ENCODE data around the gene SIRT2.

Gene SIRT2

GRCh38 chr19:38917921-38918491, 18.6 kb upstream of the SIRT2 start:
- Histone ChIP-seq H3K27me3 (ENCODE audit: insufficient read depth, low read length) (0 out of 2 replicates have a peak, but pooled peaks cover under 1% of the 10 kb centered on the region), H3K9me3 (ENCODE audit: insufficient read depth, low read depth, low read length) (no peaks in the 10 kb centered on the region), H3K36me3 (ENCODE audit: insufficient read depth, low read depth, low read length) (peaks cover 20% of the 10 kb centered on the region), H3K4me3 (ENCODE audit: low read length) (no peak overlapping the region), H3K27ac (ENCODE audit: low read length) (no peak overlapping the region), H3K9ac (ENCODE audit: low read depth, low read length) (no peak overlapping the region), H3K4me1 (ENCODE audit: insufficient read depth, low read length) (no peaks in the 10 kb centered on the region)

GRCh38 chr19:38917516-38917915, 18.1 kb upstream of the SIRT2 start:
- Histone ChIP-seq H3K27me3 (ENCODE audit: insufficient read depth, low read length) (peaks cover 5% of the 10 kb centered on the region), H3K4me3 (ENCODE audit: low read length) (no peak overlapping the region), H3K9me3 (ENCODE audit: insufficient read depth, low read depth, low read length) (no peaks in the 10 kb centered on the region), H3K36me3 (ENCODE audit: insufficient read depth, low read depth, low read length) (peaks cover 18% of the 10 kb centered on the region), H3K9ac (ENCODE audit: low read depth, low read length) (no peak overlapping the region), H3K4me1 (ENCODE audit: insufficient read depth, low read length) (no peaks in the 10 kb centered on the region), H3K27ac (ENCODE audit: low read length) (no peak overlapping the region)

GRCh38 chr19:38915329-38916321, 16.2 kb upstream of the SIRT2 start:
- Histone ChIP-seq H3K9me3 (ENCODE audit: insufficient read depth, low read depth, low read length) (no peaks in the 10 kb centered on the region), H3K27ac (ENCODE audit: low read length) (no peak overlapping the region), H3K27me3 (ENCODE audit: insufficient read depth, low read length) (peaks cover 21% of the 10 kb centered on the region), H3K36me3 (ENCODE audit: insufficient read depth, low read depth, low read length) (peaks cover 3% of the 10 kb centered on the region), H3K4me3 (ENCODE audit: low read length) (no peak overlapping the region), H3K4me1 (ENCODE audit: insufficient read depth, low read length) (no peaks in the 10 kb centered on the region), H3K9ac (ENCODE audit: low read depth, low read length) (no peak overlapping the region)

- Histone ChIP-seq H3K27me3 (ENCODE audit: insufficient read depth, low read length) (peaks cover 21% of the 10 kb centered on the region), H3K4me3 (ENCODE audit: low read length) (no peak overlapping the region), H3K27ac (ENCODE audit: low read length) (no peak overlapping the region), H3K9ac (ENCODE audit: low read depth, low read length) (no peak overlapping the region), H3K4me1 (ENCODE audit: insufficient read depth, low read length) (no peaks in the 10 kb centered on the region), H3K9me3 (ENCODE audit: insufficient read depth, low read depth, low read length) (no peaks in the 10 kb centered on the region), H3K36me3 (ENCODE audit: insufficient read depth, low read depth, low read length) (no peaks in the 10 kb centered on the region)
Measured at GRCh38 chr19:38913958-38914357, 14.5 kb upstream of the SIRT2 start.

- no peak overlapping the region for H3K4me3 ChIP-seq (ENCODE audit: low read length)
- H3K9ac ChIP-seq (ENCODE audit: low read depth, low read length): no peak overlapping the region
- H3K27ac ChIP-seq (ENCODE audit: low read length): no peak overlapping the region
- H3K9me3 ChIP-seq (ENCODE audit: insufficient read depth, low read depth, low read length): no peaks in the 10 kb centered on the region
- H3K4me1 ChIP-seq (ENCODE audit: insufficient read depth, low read length): no peaks in the 10 kb centered on the region
- H3K36me3 ChIP-seq (ENCODE audit: insufficient read depth, low read depth, low read length): no peaks in the 10 kb centered on the region
- peaks cover 21% of the 10 kb centered on the region for H3K27me3 ChIP-seq (ENCODE audit: insufficient read depth, low read length)
Measured at GRCh38 chr19:38912600-38913514, 13.4 kb upstream of the SIRT2 start.

GRCh38 chr19:38911388-38912001, 12.1 kb upstream of the SIRT2 start:
- no peaks in the 10 kb centered on the region for H3K9me3 ChIP-seq (ENCODE audit: insufficient read depth, low read depth, low read length)
- peaks cover 21% of the 10 kb centered on the region for H3K27me3 ChIP-seq (ENCODE audit: insufficient read depth, low read length)
- no peaks in the 10 kb centered on the region for H3K4me1 ChIP-seq (ENCODE audit: insufficient read depth, low read length)
- no peaks in the 10 kb centered on the region for H3K36me3 ChIP-seq (ENCODE audit: insufficient read depth, low read depth, low read length)
- H3K9ac ChIP-seq (ENCODE audit: low read depth, low read length): no peak overlapping the region
- no peak overlapping the region for H3K27ac ChIP-seq (ENCODE audit: low read length)
- H3K4me3 ChIP-seq (ENCODE audit: low read length): no peak overlapping the region

- Histone ChIP-seq H3K9ac (ENCODE audit: low read depth, low read length) (no peak overlapping the region), H3K27ac (ENCODE audit: low read length) (no peak overlapping the region), H3K36me3 (ENCODE audit: insufficient read depth, low read depth, low read length) (peaks cover 5% of the 10 kb centered on the region; the same call in 1 of the 2 replicates), H3K27me3 (ENCODE audit: insufficient read depth, low read length) (peaks cover 21% of the 10 kb centered on the region), H3K9me3 (ENCODE audit: insufficient read depth, low read depth, low read length) (no peaks in the 10 kb centered on the region), H3K4me1 (ENCODE audit: insufficient read depth, low read length) (no peaks in the 10 kb centered on the region), H3K4me3 (ENCODE audit: low read length) (no peak overlapping the region)
Measured at GRCh38 chr19:38910488-38910887, 11.1 kb upstream of the SIRT2 start.

GRCh38 chr19:38908911-38909310, 9.5 kb upstream of the SIRT2 start:
- no peaks in the 10 kb centered on the region for H3K4me1 ChIP-seq (ENCODE audit: insufficient read depth, low read length)

GRCh38 chr19:38907670-38908069, 8.3 kb upstream of the SIRT2 start:
- Histone ChIP-seq H3K27me3 (ENCODE audit: insufficient read depth, low read length) (peaks cover 17% of the 10 kb centered on the region), H3K9ac (ENCODE audit: low read depth, low read length) (no peak overlapping the region), H3K9me3 (ENCODE audit: insufficient read depth, low read depth, low read length) (no peaks in the 10 kb centered on the region), H3K4me1 (ENCODE audit: insufficient read depth, low read length) (no peaks in the 10 kb centered on the region), H3K4me3 (ENCODE audit: low read length) (no peak overlapping the region), H3K36me3 (ENCODE audit: insufficient read depth, low read depth, low read length) (peaks cover 16% of the 10 kb centered on the region; the same call in 1 of the 2 replicates), H3K27ac (ENCODE audit: low read length) (no peak overlapping the region)

More at GRCh38 chr19:38908911-38909310, 9.5 kb upstream of the SIRT2 start:
- Histone ChIP-seq H3K9ac (ENCODE audit: low read depth, low read length) (no peak overlapping the region), H3K27me3 (ENCODE audit: insufficient read depth, low read length) (peaks cover 21% of the 10 kb centered on the region), H3K4me3 (ENCODE audit: low read length) (no peak overlapping the region), H3K9me3 (ENCODE audit: insufficient read depth, low read depth, low read length) (no peaks in the 10 kb centered on the region), H3K27ac (ENCODE audit: low read length) (no peak overlapping the region), H3K36me3 (ENCODE audit: insufficient read depth, low read depth, low read length) (peaks cover 16% of the 10 kb centered on the region; the same call in 1 of the 2 replicates)

- Histone ChIP-seq H3K9me3 (ENCODE audit: insufficient read depth, low read depth, low read length) (no peaks in the 10 kb centered on the region), H3K4me1 (ENCODE audit: insufficient read depth, low read length) (no peaks in the 10 kb centered on the region), H3K4me3 (ENCODE audit: low read length) (no peak overlapping the region), H3K9ac (ENCODE audit: low read depth, low read length) (no peak overlapping the region), H3K36me3 (ENCODE audit: insufficient read depth, low read depth, low read length) (peaks cover 16% of the 10 kb centered on the region; the same call in 1 of the 2 replicates), H3K27ac (ENCODE audit: low read length) (no peak overlapping the region), H3K27me3 (ENCODE audit: insufficient read depth, low read length) (peaks cover 13% of the 10 kb centered on the region; the same call in 1 of the 2 replicates)
Measured at GRCh38 chr19:38907227-38907626, 7.8 kb upstream of the SIRT2 start.

- H3K36me3 ChIP-seq (ENCODE audit: insufficient read depth, low read depth, low read length): peaks cover 16% of the 10 kb centered on the region; the same call in 1 of the 2 replicates
- H3K4me3 ChIP-seq (ENCODE audit: low read length): no peak overlapping the region
- H3K27me3 ChIP-seq (ENCODE audit: insufficient read depth, low read length): no peaks in the 10 kb centered on the region
- H3K27ac ChIP-seq (ENCODE audit: low read length): no peak overlapping the region
- peaks cover 3% of the 10 kb centered on the region; the same call in 1 of the 2 replicates for H3K4me1 ChIP-seq (ENCODE audit: insufficient read depth, low read length)
- no peak overlapping the region for H3K9ac ChIP-seq (ENCODE audit: low read depth, low read length)
- no peaks in the 10 kb centered on the region for H3K9me3 ChIP-seq (ENCODE audit: insufficient read depth, low read depth, low read length)
Measured at GRCh38 chr19:38905620-38906019, 6.2 kb upstream of the SIRT2 start.

Measured in iPS-20b (cell line).